Skeletal muscle satellite cell (primary cell): Measurements from ENCODE around the gene FOXP1.

Experiments
- H3K27me3 ChIP-seq: 2 replicates; pipeline ENCODE4 v1.7.0; 2013; ENCODE audit warnings: low read length; ENCODE audit not compliant: control insufficient read depth, insufficient read depth
- H3K36me3 ChIP-seq: 2 replicates; pipeline ENCODE4 v1.7.0; 2013; ENCODE audit warnings: mild to moderate bottlenecking, control low read depth, low read length; ENCODE audit not compliant: insufficient read depth
- H3K4me1 ChIP-seq: 2 replicates; pipeline ENCODE4 v1.7.0; 2013; ENCODE audit warnings: low read length; ENCODE audit not compliant: control insufficient read depth, insufficient read depth
- H3K4me2 ChIP-seq: 2 replicates; pipeline ENCODE4 v1.7.0; 2013; ENCODE audit warnings: mild to moderate bottlenecking, low read length
- H3K4me3 ChIP-seq: 2 replicates; pipeline ENCODE4 v1.7.0; 2013; ENCODE audit warnings: low read length
- H3K9ac ChIP-seq: 2 replicates; pipeline ENCODE4 v1.7.0; 2013; ENCODE audit warnings: mild to moderate bottlenecking, low read depth, low read length, moderate library complexity
- H3K9me3 ChIP-seq: replicated peaks from 2 replicates; pipeline ENCODE4 v1.7.0; 2013; ENCODE audit warnings: mild to moderate bottlenecking, control low read depth, low read length

The FOXP1 gene

DNA sequence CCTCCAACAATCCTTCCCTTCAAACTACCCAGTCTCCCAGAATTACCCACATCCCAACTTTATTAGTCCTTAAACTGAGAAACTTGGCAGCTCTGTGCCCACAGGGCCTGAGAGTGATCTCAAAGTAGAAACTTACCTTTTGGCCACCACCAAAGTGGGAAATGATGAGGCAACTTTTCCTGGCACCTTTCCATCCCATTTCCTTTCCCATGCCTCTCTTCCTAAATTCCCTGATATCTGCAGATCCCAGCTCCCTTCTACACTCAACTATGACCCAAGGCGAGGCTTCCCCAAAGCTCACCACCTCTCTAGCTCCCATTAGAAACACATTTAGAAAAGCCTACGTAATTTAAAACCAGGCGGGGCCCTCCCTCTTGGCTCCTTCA lies 271.9 kb downstream of the FOXP1 start:
- H3K4me3 ChIP-seq, result no peak overlapping the region
- H3K27me3 ChIP-seq, result no peaks in the 10 kb centered on the region
- no peak overlapping the region for H3K4me2 ChIP-seq
- H3K36me3 ChIP-seq, result peaks cover 4% of the 10 kb centered on the region
- H3K9me3 ChIP-seq, result no peaks in the 10 kb centered on the region
- peaks cover 17% of the 10 kb centered on the region for H3K4me1 ChIP-seq
- H3K9ac ChIP-seq, result no peak overlapping the region

DNA sequence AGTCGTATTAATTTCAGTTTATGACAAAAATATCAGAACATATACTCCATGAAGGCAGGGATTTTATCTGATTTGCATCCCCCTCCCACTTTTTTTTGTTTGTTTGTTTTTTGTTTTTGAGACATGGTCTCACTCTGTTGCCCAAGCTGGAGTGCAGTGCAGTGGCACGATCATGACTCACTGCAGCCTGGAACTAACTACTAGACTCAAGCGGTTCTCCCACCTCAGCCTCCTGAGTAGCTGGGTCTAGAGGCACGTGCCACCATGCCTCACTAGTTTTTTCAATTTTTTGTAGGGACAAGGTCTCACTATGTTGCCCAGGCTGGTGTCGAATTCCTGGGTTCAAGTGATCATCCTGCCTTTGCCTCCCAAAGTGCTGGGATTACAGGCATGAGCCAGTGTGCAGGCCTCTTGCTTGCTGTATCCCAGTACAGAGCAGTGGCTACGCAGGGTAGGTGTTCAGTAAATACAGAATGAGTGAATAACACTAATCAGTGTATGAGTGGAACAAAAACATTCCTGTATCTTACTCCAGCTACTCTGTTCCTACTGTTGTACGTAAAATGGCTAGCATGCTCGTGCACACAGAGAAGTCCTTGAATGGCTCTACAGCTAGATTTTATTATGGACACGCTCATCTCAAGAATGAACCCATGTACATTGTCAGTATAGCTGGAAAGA lies 272.4 kb downstream of the FOXP1 start:
- no peaks in the 10 kb centered on the region for H3K9me3 ChIP-seq
- no peaks in the 10 kb centered on the region for H3K27me3 ChIP-seq

DNA sequence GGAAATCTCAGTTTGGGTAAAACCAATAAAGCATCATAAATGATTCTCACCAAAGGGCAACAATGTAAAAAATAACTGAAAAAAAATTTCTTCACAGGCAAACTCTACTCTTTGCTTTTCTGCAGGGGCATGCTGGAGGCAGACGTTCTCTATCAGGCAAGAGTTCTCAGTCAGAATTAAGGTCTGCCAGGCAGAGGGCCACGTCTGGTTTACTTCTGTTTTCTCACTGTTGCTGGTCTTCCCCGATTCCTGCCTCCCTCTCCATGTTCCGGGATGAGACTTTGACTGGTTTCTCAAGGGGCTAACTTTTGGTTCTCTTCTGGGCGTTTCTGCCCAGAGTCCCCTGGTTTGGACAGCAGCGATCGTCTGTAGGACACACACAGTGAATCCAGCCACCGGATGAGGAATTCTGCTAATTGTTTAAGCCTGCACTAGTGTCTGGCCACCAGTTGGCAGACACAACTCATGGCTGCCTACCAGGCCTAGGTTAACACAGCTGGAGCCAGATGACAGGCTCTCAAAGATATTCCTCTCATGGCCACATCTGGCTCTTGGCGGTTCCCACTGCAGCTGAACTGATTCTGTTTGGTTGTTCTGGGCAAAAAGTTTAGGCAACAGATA lies 273.1 kb downstream of the FOXP1 start:
- H3K4me2 ChIP-seq, result peak overlapping the region; percentile 62

More for the DNA sequence above, 272.4 kb downstream of the FOXP1 start:
- peaks cover 17% of the 10 kb centered on the region for H3K4me1 ChIP-seq
- H3K4me3 ChIP-seq, result no peak overlapping the region
- no peak overlapping the region for H3K9ac ChIP-seq
- peaks cover 4% of the 10 kb centered on the region for H3K36me3 ChIP-seq
- H3K4me2 ChIP-seq, result peak overlapping the region; percentile 62

GRCh38 chr3:71309886-71310285 lies 273.6 kb downstream of the FOXP1 start:
- Histone ChIP-seq H3K4me2 (peak overlapping the region; percentile 62), H3K4me3 (no peak overlapping the region), H3K27me3 (no peaks in the 10 kb centered on the region), H3K9me3 (no peaks in the 10 kb centered on the region), H3K9ac (no peak overlapping the region), H3K4me1 (peaks cover 28% of the 10 kb centered on the region), H3K36me3 (peaks cover 4% of the 10 kb centered on the region)

More for the DNA sequence above, 273.1 kb downstream of the FOXP1 start:
- H3K27me3 ChIP-seq, result no peaks in the 10 kb centered on the region
- H3K4me1 ChIP-seq, result peaks cover 22% of the 10 kb centered on the region
- peak overlapping the region; percentile 16 for H3K9ac ChIP-seq
- H3K36me3 ChIP-seq, result peaks cover 4% of the 10 kb centered on the region
- no peaks in the 10 kb centered on the region for H3K9me3 ChIP-seq
- peak overlapping the region; percentile 43 for H3K4me3 ChIP-seq

- no peaks in the 10 kb centered on the region for H3K27me3 ChIP-seq
- no peak overlapping the region for H3K4me3 ChIP-seq
- H3K36me3 ChIP-seq, result peaks cover 4% of the 10 kb centered on the region
- H3K4me1 ChIP-seq, result peaks cover 33% of the 10 kb centered on the region
- no peak overlapping the region for H3K9ac ChIP-seq
- no peak overlapping the region for H3K4me2 ChIP-seq
- H3K9me3 ChIP-seq, result no peaks in the 10 kb centered on the region
Measured at GRCh38 chr3:71309342-71309741, 274.2 kb downstream of the FOXP1 start.

GRCh38 chr3:71308836-71309235 lies 274.7 kb downstream of the FOXP1 start:
- Histone ChIP-seq H3K9ac (no peak overlapping the region), H3K4me3 (no peak overlapping the region), H3K4me1 (peaks cover 38% of the 10 kb centered on the region)

GRCh38 chr3:71307991-71308697 lies 275.4 kb downstream of the FOXP1 start:
- no peak overlapping the region for H3K9ac ChIP-seq
- no peaks in the 10 kb centered on the region for H3K9me3 ChIP-seq
- peaks cover 4% of the 10 kb centered on the region for H3K36me3 ChIP-seq
- no peaks in the 10 kb centered on the region for H3K27me3 ChIP-seq
- H3K4me1 ChIP-seq, result peaks cover 38% of the 10 kb centered on the region
- H3K4me3 ChIP-seq, result no peak overlapping the region
- no peak overlapping the region for H3K4me2 ChIP-seq

More at GRCh38 chr3:71308836-71309235, 274.7 kb downstream of the FOXP1 start:
- Histone ChIP-seq H3K27me3 (no peaks in the 10 kb centered on the region), H3K9me3 (no peaks in the 10 kb centered on the region), H3K4me2 (no peak overlapping the region), H3K36me3 (peaks cover 4% of the 10 kb centered on the region)

DNA sequence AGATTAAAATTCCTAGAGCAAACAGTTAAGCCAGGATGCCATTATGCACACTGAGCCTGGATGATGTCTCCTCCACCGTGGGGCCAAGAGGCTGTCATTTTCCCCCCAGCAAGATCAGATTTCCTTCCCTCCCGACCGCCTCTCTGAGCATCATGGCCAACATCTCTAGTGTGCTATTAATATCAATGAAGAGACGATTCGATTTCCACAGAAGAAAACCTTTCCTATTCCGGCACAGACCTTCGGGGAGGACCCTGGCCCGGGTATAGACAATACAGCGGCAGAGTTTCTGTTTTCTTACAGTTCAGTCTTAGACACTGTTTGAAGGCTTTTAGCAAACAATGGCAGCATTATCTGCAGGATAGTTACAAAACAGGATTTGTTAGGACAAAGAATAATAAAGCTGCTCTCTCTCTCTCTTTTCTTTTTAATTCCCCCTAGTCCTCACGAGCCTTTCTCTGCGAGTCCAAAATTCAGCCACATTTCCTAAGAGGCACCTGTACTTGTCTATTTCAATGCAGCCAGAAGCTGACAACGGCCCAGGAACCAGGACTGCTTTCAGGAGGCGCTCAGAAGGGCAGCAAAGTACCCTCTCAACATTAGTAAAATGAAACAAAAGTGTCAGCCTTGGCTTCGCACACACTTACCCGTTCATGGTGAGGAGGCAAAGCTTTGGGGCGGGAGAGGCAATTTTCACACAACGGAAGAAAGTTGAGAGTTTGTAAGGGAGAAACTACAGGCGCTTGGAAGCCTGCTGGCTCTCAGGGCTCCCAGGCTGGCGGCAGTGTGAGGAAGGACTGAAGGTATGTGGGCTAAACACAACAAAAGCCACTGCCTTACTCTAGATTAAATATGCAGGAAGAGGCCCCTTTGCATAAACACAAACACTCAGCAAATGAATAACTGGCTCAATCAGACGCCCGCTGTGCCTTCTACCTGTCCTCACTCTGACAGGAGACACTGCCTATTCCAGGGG lies 278.0 kb downstream of the FOXP1 start:
- Histone ChIP-seq H3K4me1 (peaks cover 30% of the 10 kb centered on the region), H3K9ac (peak overlapping the region; percentile 52), H3K4me3 (peak overlapping the region; percentile 57), H3K36me3 (no peaks in the 10 kb centered on the region), H3K27me3 (no peaks in the 10 kb centered on the region), H3K9me3 (no peaks in the 10 kb centered on the region), H3K4me2 (peak overlapping the region; percentile 81)

DNA sequence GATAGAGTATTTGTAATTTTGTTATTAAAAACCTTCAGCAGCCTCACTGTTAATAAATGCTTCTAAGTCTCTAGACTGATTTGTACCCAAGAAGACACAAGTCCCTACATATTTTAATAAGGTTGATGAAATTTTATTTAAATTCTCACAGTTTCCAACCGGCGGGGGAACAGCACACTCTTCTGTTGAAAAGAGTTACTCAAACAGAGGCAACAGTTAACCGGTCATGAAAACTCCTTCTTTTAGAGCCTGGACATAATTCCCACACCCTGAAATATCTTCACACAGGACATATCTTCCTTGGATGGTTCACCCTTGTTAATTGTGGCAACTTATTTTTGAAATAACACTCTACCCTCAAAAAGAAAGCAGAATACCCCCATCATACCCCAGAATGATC lies 278.8 kb downstream of the FOXP1 start:
- Histone ChIP-seq H3K4me3 (peak overlapping the region; percentile 57), H3K4me2 (peak overlapping the region; percentile 81), H3K4me1 (peaks cover 26% of the 10 kb centered on the region), H3K9me3 (no peaks in the 10 kb centered on the region), H3K9ac (peak overlapping the region; percentile 52), H3K27me3 (no peaks in the 10 kb centered on the region), H3K36me3 (no peaks in the 10 kb centered on the region)

GRCh38 chr3:71304247-71304646 lies 279.3 kb downstream of the FOXP1 start:
- no peak overlapping the region for H3K4me2 ChIP-seq
- no peaks in the 10 kb centered on the region for H3K36me3 ChIP-seq
- no peaks in the 10 kb centered on the region for H3K27me3 ChIP-seq
- H3K4me3 ChIP-seq, result no peak overlapping the region
- peak overlapping the region; percentile 52 for H3K9ac ChIP-seq
- no peaks in the 10 kb centered on the region for H3K9me3 ChIP-seq
- H3K4me1 ChIP-seq, result peaks cover 25% of the 10 kb centered on the region
